Measurements from ENCODE around the gene TMEM109.

The TMEM109 gene

GRCh38 chr11:60971520-60971919 lies 57.6 kb downstream of the TMEM109 start, which contains the start of gene CD6:
TSS of gene CD6 (plus strand) at chr11:60971680. CDS start at chr11:60971866, 186 bp downstream.
- TF ChIP-seq SP1 (IDR thresholded peaks at IDR 0.05) (no peak), FOXK2 (IDR thresholded peaks at IDR 0.05) (no peak), TARDBP (IDR thresholded peaks at IDR 0.05) (no peak), BHLHE40 (IDR thresholded peaks at IDR 0.05; ENCODE audit: borderline replicate concordance) (no peak)
- POLR2A ChIA-PET = no interaction called here

DNA sequence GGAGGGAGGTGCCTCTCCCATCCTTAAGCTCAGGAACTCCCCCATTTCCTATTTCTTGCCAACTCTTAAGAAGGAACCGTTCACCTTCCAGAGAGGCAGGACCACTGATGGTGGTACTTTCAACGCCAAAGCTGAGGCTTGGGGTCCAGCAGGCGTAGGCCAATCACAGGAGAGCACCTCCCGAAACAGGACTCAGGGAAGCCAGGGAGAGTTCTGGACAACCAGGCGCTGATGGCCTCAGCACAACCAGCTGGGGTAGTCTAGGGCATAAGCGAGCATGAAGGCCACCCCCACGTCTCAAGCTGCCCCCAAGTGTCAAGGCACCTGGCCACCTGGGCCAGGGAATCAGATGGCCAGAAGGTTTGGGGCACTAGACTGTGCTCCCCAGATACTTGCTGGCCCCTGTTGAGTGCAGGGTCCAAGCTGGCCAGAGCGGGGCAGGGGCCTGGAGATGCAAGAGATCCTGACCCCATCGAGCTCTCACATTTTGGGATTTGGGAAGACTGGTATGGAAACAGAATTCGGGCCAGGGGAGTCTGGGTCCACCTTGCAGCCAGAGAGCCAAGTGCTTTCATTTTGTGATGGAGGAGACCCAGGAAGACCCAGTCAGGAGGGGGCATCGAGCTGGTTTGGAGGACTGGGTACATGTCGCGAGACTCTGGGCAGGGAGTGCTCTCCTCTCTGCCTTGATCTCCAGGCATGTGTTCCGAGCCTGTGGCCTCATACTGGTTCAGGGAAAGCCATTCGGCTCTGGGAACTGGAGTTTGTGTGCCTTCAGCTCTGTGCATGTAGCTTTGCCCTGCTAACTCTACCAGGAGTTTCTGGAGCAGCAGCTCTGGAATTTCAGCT lies 58.4 kb downstream of the TMEM109 start:
- POLR2A ChIA-PET = no interaction called here
- DNase-seq (ENCODE audit: extremely low spot score) = no peak
- CTCF ChIA-PET = no interaction called here
- TF ChIP-seq FOXK2 (IDR thresholded peaks at IDR 0.05) (no peak), NFRKB (IDR thresholded peaks at IDR 0.05) (no peak), SP1 (IDR thresholded peaks at IDR 0.05) (no peak), BHLHE40 (IDR thresholded peaks at IDR 0.05; ENCODE audit: borderline replicate concordance) (no peak), ZNF384 (IDR thresholded peaks at IDR 0.05) (no peak), CTBP1 (IDR thresholded peaks at IDR 0.05; ENCODE audit: borderline replicate concordance) (no peak), SUZ12 (IDR thresholded peaks at IDR 0.05) (no peak)

More at GRCh38 chr11:60971520-60971919, 57.6 kb downstream of the TMEM109 start, which contains the start of gene CD6:
- CTCF ChIA-PET = interaction anchor here (0.6 kb wide), 1 partner anchor 13 kb away, joined by 3 read pairs; no protein-coding TSS in a partner anchor
- no peak for DNase-seq (ENCODE audit: extremely low spot score)

All from HEK293T (cell line).